Breast epithelium (tissue), 4 donors: ENCODE measurements around the gene SIM2. TPM values are rescaled to one million over a fixed set of nuclear protein-coding genes. Genes with fewer than 3 reads are reported as not detected.
A peak's percentile ranks its signal among the peaks of the same experiment; 100 is the strongest.

Experiments used
- DNase-seq, 2 donors: peaks; one replicate each; pipeline ENCODE4 v3.0.0-alpha.2; 2019; ENCODE audit warnings: low spot score in 2 of 2
- H3K27ac ChIP-seq, 2 donors: fragments of 200-600 bp; sonication (generic) in 1 of 2; one replicate each; pipeline ENCODE4 v1.5.1; 2016 to 2019; ENCODE audit warnings: mild to moderate bottlenecking in 1 of 2
- H3K27me3 ChIP-seq, 2 donors: fragments of 200-600 bp; sonication (generic) in 1 of 2; one replicate each; pipeline versions ENCODE4 v1.5.1 to v1.6.0; 2017 to 2019; ENCODE audit warnings: control low read depth in 1 of 2, mild to moderate bottlenecking in 1 of 2
- H3K36me3 ChIP-seq: fragments of 200-600 bp; one replicate; pipeline ENCODE4 v1.5.1; 2019
- H3K4me1 ChIP-seq, 2 donors: fragments of 200-600 bp; sonication (generic); one replicate each; pipeline ENCODE4 v1.5.1; 2016 to 2019; ENCODE audit warnings: control low read depth in 1 of 2
- H3K4me3 ChIP-seq, 3 donors: fragments of 200-600 bp; sonication (generic); 1 replicate in 2 of 3; 2 replicates in 1 of 3; pipeline ENCODE4 v1.5.1; 2016 to 2019; ENCODE audit warnings: mild to moderate bottlenecking in 3 of 3, moderate library complexity in 2 of 3
- H3K9me3 ChIP-seq, 2 donors: fragments of 200-600 bp; sonication (generic) in 1 of 2; one replicate each; pipeline ENCODE4 v1.5.1; 2016 to 2019; ENCODE audit warnings: control low read depth in 1 of 2
- CTCF ChIP-seq, 3 donors: fragments of 450-650 bp; IDR thresholded peaks; one replicate each; pipeline ENCODE4 v1.5.1; 2016 to 2017; ENCODE audit warnings: antibody characterized with exemption in 3 of 3, mild to moderate bottlenecking in 3 of 3, moderate library complexity in 3 of 3
- POLR2A ChIP-seq: fragments of 450-650 bp; IDR thresholded peaks from one replicate; pipeline ENCODE4 v1.6.1; 2016; ENCODE audit warnings: antibody characterized with exemption, mild to moderate bottlenecking, moderate library complexity
- POLR2AphosphoS5 ChIP-seq, 3 donors: sonication (generic); formaldehyde crosslinking; IDR thresholded peaks; one replicate each; pipeline ENCODE4 v1.6.1; 2017; ENCODE audit warnings: antibody characterized with exemption in 3 of 3
- intact Hi-C: fragments of 100-400 bp; cut with DNase I; formaldehyde crosslinking; loops from one replicate; pipeline ENCODE4 v1.15.1; 2023; ENCODE audit warnings: low total_unique reads
- total RNA-seq, 3 donors: library from RNA; depleted of rRNA; stranded (reverse); fragments of >200 nt; gene quantifications; one replicate each; pipeline ENCODE4 v1.1.0, GENCODE V29; 2016

The SIM2 gene
- total RNA-seq, 3 donors from 2014 or later, result 0.15 to 0.33 (median 0.32) TPM

- H3K27ac ChIP-seq, result no peak overlapping the region
- peaks cover 0 to 5% of the 10 kb centered on the region in 2 donors for H3K27me3 ChIP-seq
- H3K4me3 ChIP-seq, result no peak overlapping the region
- no peaks in the 10 kb centered on the region for H3K36me3 ChIP-seq
- H3K4me1 ChIP-seq, result no peaks in the 10 kb centered on the region
- H3K9me3 ChIP-seq, result no peaks in the 10 kb centered on the region
- no peak for TF ChIP-seq POLR2A
- intact Hi-C loops, result loop anchor here (10.0 kb wide), 1 partner anchor 239 kb away; no protein-coding TSS in a partner anchor
- no peak for DNase-seq
These were observed 44.5 kb downstream of the SIM2 start for GRCh38 chr21:36743446-36743845.

- H3K27ac ChIP-seq, result no peak overlapping the region
- H3K27me3 ChIP-seq, result peaks cover 0 to 7% of the 10 kb centered on the region in 2 donors
- no peak for DNase-seq
- no peaks in the 10 kb centered on the region for H3K9me3 ChIP-seq
- no peak overlapping the region for H3K4me3 ChIP-seq
- TF ChIP-seq CTCF (IDR thresholded peaks at IDR 0.05) (no peak), POLR2AphosphoS5 (IDR thresholded peaks at IDR 0.05) (no peak), POLR2A (no peak)
- no peaks in the 10 kb centered on the region for H3K4me1 ChIP-seq
- H3K36me3 ChIP-seq, result no peaks in the 10 kb centered on the region
- intact Hi-C loops, result loop anchor here (10.0 kb wide), 1 partner anchor 239 kb away; no protein-coding TSS in a partner anchor
These were observed 45.3 kb downstream of the SIM2 start for GRCh38 chr21:36744190-36744559.

GRCh38 chr21:36744560-36745231 is 45.8 kb downstream of the SIM2 start:
- intact Hi-C loops, result loop anchor here (10.0 kb wide), 1 partner anchor 240 kb away; no protein-coding TSS in a partner anchor

GRCh38 chr21:36745459-36745858 is 46.5 kb downstream of the SIM2 start:
- Histone ChIP-seq H3K9me3 (no peaks in the 10 kb centered on the region), H3K4me1 (no peaks in the 10 kb centered on the region), H3K36me3 (no peaks in the 10 kb centered on the region), H3K4me3 (no peak overlapping the region), H3K27me3 (peaks cover 0 to 7% of the 10 kb centered on the region in 2 donors), H3K27ac (no peak overlapping the region)
- intact Hi-C loops, result loop anchor here (10.0 kb wide), 1 partner anchor 241 kb away; no protein-coding TSS in a partner anchor
- DNase-seq, result no peak
- TF ChIP-seq CTCF (IDR thresholded peaks at IDR 0.05) (no peak), POLR2A (no peak), POLR2AphosphoS5 (IDR thresholded peaks at IDR 0.05) (no peak)

More at GRCh38 chr21:36744560-36745231, 45.8 kb downstream of the SIM2 start:
- peak overlapping the region in 1 of 3 donors; percentile 45 for H3K4me3 ChIP-seq
- peaks cover 0 to 7% of the 10 kb centered on the region in 2 donors for H3K27me3 ChIP-seq
- no peaks in the 10 kb centered on the region for H3K36me3 ChIP-seq
- DNase-seq, result peak in 1 of 2 donors; percentile 32
- no peaks in the 10 kb centered on the region for H3K4me1 ChIP-seq
- no peak for TF ChIP-seq POLR2A
- TF ChIP-seq CTCF (IDR thresholded peaks at IDR 0.05), result no peak
- no peak for TF ChIP-seq POLR2AphosphoS5 (IDR thresholded peaks at IDR 0.05)
- H3K27ac ChIP-seq, result no peak overlapping the region
- H3K9me3 ChIP-seq, result no peaks in the 10 kb centered on the region

GRCh38 chr21:36747041-36747814 is 48.3 kb downstream of the SIM2 start:
- H3K27ac ChIP-seq, result no peak overlapping the region
- TF ChIP-seq CTCF (IDR thresholded peaks at IDR 0.05) (no peak), POLR2AphosphoS5 (IDR thresholded peaks at IDR 0.05) (no peak), POLR2A (no peak)
- no peak for DNase-seq
- no peaks in the 10 kb centered on the region for H3K9me3 ChIP-seq
- peaks cover 0 to 7% of the 10 kb centered on the region in 2 donors for H3K27me3 ChIP-seq
- intact Hi-C loops, result loop anchor here (10.0 kb wide), 1 partner anchor 242 kb away; no protein-coding TSS in a partner anchor
- peak overlapping the region; percentile 32 to 64 (median 44) for H3K4me3 ChIP-seq
- no peaks in the 10 kb centered on the region for H3K4me1 ChIP-seq
- H3K36me3 ChIP-seq, result no peaks in the 10 kb centered on the region
